Measurements from ENCODE around the gene UBALD2.
"Not testable (repeated sequence)": the region's sequence is repeated elsewhere in the genome, so short reads cannot be mapped to it uniquely, and the experiment has no call there.

Gene UBALD2

GRCh38 chr17:76244721-76245120, 20.4 kb upstream of the UBALD2 start:
- not testable (repeated sequence) for DNase-seq (ENCODE audit: low read depth, low spot score)

- DNase-seq (ENCODE audit: low read depth, low spot score): no peak
Measured at GRCh38 chr17:76246080-76247066, 18.8 kb upstream of the UBALD2 start.

- DNase-seq (ENCODE audit: low read depth, low spot score): no peak
Measured at GRCh38 chr17:76247304-76247703, 17.8 kb upstream of the UBALD2 start.

GRCh38 chr17:76248013-76248782, 16.9 kb upstream of the UBALD2 start:
- DNase-seq (ENCODE audit: low read depth, low spot score): no peak

GRCh38 chr17:76250141-76250540, 15.0 kb upstream of the UBALD2 start:
- no peak for DNase-seq (ENCODE audit: low read depth, low spot score)

- no peak for DNase-seq (ENCODE audit: low read depth, low spot score)
Measured at GRCh38 chr17:76251478-76252039, 13.6 kb upstream of the UBALD2 start.

- no peak for DNase-seq (ENCODE audit: low read depth, low spot score)
Measured at GRCh38 chr17:76252040-76252954, 12.9 kb upstream of the UBALD2 start.

- not testable (repeated sequence) for DNase-seq (ENCODE audit: low read depth, low spot score)
Measured at GRCh38 chr17:76252967-76253766, 12.0 kb upstream of the UBALD2 start.

- no peak for DNase-seq (ENCODE audit: low read depth, low spot score)
Measured at GRCh38 chr17:76253841-76254240, 11.3 kb upstream of the UBALD2 start.

GRCh38 chr17:76254275-76254674, 10.9 kb upstream of the UBALD2 start:
- no peak for DNase-seq (ENCODE audit: low read depth, low spot score)

GRCh38 chr17:76255801-76256429, 9.2 kb upstream of the UBALD2 start:
- DNase-seq (ENCODE audit: low read depth, low spot score): no peak

- DNase-seq (ENCODE audit: low read depth, low spot score): not testable (repeated sequence)
Measured at GRCh38 chr17:76256430-76257050, 8.6 kb upstream of the UBALD2 start.

GRCh38 chr17:76260220-76260619, 4.9 kb upstream of the UBALD2 start:
- DNase-seq (ENCODE audit: low read depth, low spot score): no peak

- DNase-seq (ENCODE audit: low read depth, low spot score): no peak
Measured at GRCh38 chr17:76260669-76261068, 4.5 kb upstream of the UBALD2 start.

- DNase-seq (ENCODE audit: low read depth, low spot score): no peak
Measured at GRCh38 chr17:76261421-76262215, 3.5 kb upstream of the UBALD2 start.

- no peak for DNase-seq (ENCODE audit: low read depth, low spot score)
Measured at GRCh38 chr17:76262732-76263344, 2.3 kb upstream of the UBALD2 start.

- no peak for DNase-seq (ENCODE audit: low read depth, low spot score)
Measured at GRCh38 chr17:76263896-76264295, 1.3 kb upstream of the UBALD2 start.

- no peak for DNase-seq (ENCODE audit: low read depth, low spot score)
Measured at GRCh38 chr17:76264425-76264754, 758 bp upstream of the UBALD2 start.

Measured in activated CD4-positive, CD25-positive, alpha-beta regulatory T cell treated with anti-CD3 and anti-CD28 coated beads, Interleukin-2, amount 50 U/mL, for 16 hours (primary cell).